HepG2 (cell line): Measurements from ENCODE around the gene OBP2A. TPM values are rescaled to one million over a fixed set of nuclear protein-coding genes. Genes with fewer than 3 reads are reported as not detected.
A peak's percentile ranks its signal among the peaks of the same experiment; 100 is the strongest.

Experiments
- ATF1 ChIP-seq: IDR thresholded peaks from 2 replicates; pipeline ENCODE4 v1.6.1; 2016; ENCODE audit warnings: mild to moderate bottlenecking, control low read depth
- E2F2 ChIP-seq: sonication (generic); formaldehyde crosslinking; IDR thresholded peaks from 2 replicates; pipeline ENCODE4 v1.4.0; 2020; ENCODE audit warnings: missing genetic modification reagents, borderline replicate concordance
- GABPA ChIP-seq, 2 experiments: IDR thresholded peaks; 2 replicates each; pipeline ENCODE4 v1.6.1; 2011 to 2016; ENCODE audit warnings: low read depth in 2 of 2, low read length in 1 of 2, missing biosample characterization in 1 of 2, missing genetic modification characterization in 1 of 2
- JARID2 ChIP-seq: sonication (generic); formaldehyde crosslinking; IDR thresholded peaks from 2 replicates; pipeline ENCODE4 v1.8.1; 2023; ENCODE audit warnings: missing genetic modification reagents, inconsistent platforms; ENCODE audit not compliant: insufficient replicate concordance
- NFE2L1 ChIP-seq: sonication (generic); formaldehyde crosslinking; IDR thresholded peaks from 2 replicates; pipeline ENCODE4 v1.4.0; 2020; ENCODE audit warnings: missing genetic modification reagents, mild to moderate bottlenecking, borderline replicate concordance
- NFYC ChIP-seq: IDR thresholded peaks from 2 replicates; pipeline ENCODE4 v1.6.1; 2016; ENCODE audit warnings: missing genetic modification reagents, missing compliant biosample characterization
- NR2F1 ChIP-seq, 2 experiments: fragments of 450-650 bp in 1 of 2; formaldehyde crosslinking in 1 of 2; IDR thresholded peaks; 2 replicates each; pipeline versions ENCODE4 v1.5.0 to v1.6.1; 2016 to 2020; ENCODE audit warnings: mild to moderate bottlenecking in 1 of 2, missing compliant biosample characterization in 1 of 2, missing genetic modification reagents in 1 of 2, moderate library complexity in 1 of 2
- TFDP2 ChIP-seq: sonication (generic); formaldehyde crosslinking; IDR thresholded peaks from 2 replicates; pipeline ENCODE4 v1.4.0; 2020; ENCODE audit warnings: missing genetic modification reagents
- ZNF205 ChIP-seq: IDR thresholded peaks from 2 replicates; pipeline ENCODE4 v1.6.1; 2018; ENCODE audit warnings: missing biosample characterization, missing genetic modification reagents
- ZNF225 ChIP-seq: sonication (generic); formaldehyde crosslinking; IDR thresholded peaks from 2 replicates; pipeline ENCODE4 v1.4.0; 2020; ENCODE audit warnings: mild to moderate bottlenecking, missing genetic modification reagents
- ZNF354B ChIP-seq: sonication (generic); formaldehyde crosslinking; IDR thresholded peaks from 2 replicates; pipeline ENCODE4 v1.8.0; 2022; ENCODE audit warnings: mild to moderate bottlenecking, missing genetic modification reagents
- polyA plus RNA-seq, 8 experiments: library from polyadenylated mRNA; depleted of rRNA in 3 of 8; stranded (reverse) in 7 of 8; unstranded in 1 of 8; fragments of >200 nt; fragmentation: Illumina TruSeq in 4 of 8; extraction: Trizol in 4 of 8; gene quantifications; 2 replicates each; pipeline versions ENCODE4 v1.2.1 to v1.2.3, GENCODE V29; 2011 to 2016; ENCODE audit warnings: low read depth in 4 of 8, missing spikeins in 1 of 8, mixed read lengths in 1 of 8; ENCODE audit not compliant: insufficient read depth in 1 of 8
- total RNA-seq, 5 experiments: library from RNA; depleted of rRNA; stranded (reverse); fragments of >200 nt; fragmentation: Illumina TruSeq; extraction: Trizol; gene quantifications; 2 replicates each; pipeline ENCODE4 v1.2.3, GENCODE V29; 2016; ENCODE audit warnings: low read depth in 1 of 5
- TF ChIP-seq, protein P1 (sequence below): sonication (generic); formaldehyde crosslinking; IDR thresholded peaks from 2 replicates; pipeline ENCODE4 v1.4.0; 2020; ENCODE audit warnings: low read depth, missing genetic modification reagents
- TF ChIP-seq, protein P2 (sequence below): sonication (generic); formaldehyde crosslinking; IDR thresholded peaks from 2 replicates; pipeline ENCODE4 v1.4.0; 2020; ENCODE audit warnings: missing genetic modification reagents
- TF ChIP-seq, protein P3 (sequence below): sonication (generic); formaldehyde crosslinking; IDR thresholded peaks from 2 replicates; pipeline ENCODE4 v1.4.0; 2020; ENCODE audit warnings: missing genetic modification reagents, borderline replicate concordance

The OBP2A gene
- total and polyA plus RNA-seq, 2 of the 13 experiments (the other 11 are each of a cell fraction or from before 2014, with no cell fraction given) = 0.32 TPM; not detected in 1

- TF ChIP-seq, protein P1, sequence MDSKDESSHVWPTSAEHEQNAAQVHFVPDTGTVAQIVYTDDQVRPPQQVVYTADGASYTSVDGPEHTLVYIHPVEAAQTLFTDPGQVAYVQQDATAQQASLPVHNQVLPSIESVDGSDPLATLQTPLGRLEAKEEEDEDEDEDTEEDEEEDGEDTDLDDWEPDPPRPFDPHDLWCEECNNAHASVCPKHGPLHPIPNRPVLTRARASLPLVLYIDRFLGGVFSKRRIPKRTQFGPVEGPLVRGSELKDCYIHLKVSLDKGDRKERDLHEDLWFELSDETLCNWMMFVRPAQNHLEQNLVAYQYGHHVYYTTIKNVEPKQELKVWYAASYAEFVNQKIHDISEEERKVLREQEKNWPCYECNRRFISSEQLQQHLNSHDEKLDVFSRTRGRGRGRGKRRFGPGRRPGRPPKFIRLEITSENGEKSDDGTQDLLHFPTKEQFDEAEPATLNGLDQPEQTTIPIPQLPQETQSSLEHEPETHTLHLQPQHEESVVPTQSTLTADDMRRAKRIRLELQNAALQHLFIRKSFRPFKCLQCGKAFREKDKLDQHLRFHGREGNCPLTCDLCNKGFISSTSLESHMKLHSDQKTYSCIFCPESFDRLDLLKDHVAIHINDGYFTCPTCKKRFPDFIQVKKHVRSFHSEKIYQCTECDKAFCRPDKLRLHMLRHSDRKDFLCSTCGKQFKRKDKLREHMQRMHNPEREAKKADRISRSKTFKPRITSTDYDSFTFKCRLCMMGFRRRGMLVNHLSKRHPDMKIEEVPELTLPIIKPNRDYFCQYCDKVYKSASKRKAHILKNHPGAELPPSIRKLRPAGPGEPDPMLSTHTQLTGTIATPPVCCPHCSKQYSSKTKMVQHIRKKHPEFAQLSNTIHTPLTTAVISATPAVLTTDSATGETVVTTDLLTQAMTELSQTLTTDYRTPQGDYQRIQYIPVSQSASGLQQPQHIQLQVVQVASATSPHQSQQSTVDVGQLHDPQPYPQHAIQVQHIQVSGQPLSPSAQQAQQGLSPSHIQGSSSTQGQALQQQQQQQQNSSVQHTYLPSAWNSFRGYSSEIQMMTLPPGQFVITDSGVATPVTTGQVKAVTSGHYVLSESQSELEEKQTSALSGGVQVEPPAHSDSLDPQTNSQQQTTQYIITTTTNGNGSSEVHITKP (CRISPR knock-in tag) = no peak
- TF ChIP-seq ZNF225 (CRISPR knock-in tag) = no peak
- TF ChIP-seq GABPA (IDR thresholded peaks at IDR 0.05; ENCODE audit: low read depth, low read length) = no peak
- peak; percentile 23; the same call in 1 of the 2 replicates for TF ChIP-seq GABPA (CRISPR knock-in tag; IDR thresholded peaks at IDR 0.05; ENCODE audit: low read depth)
- no peak for TF ChIP-seq NFE2L1 (CRISPR knock-in tag)
- TF ChIP-seq, protein P2, sequence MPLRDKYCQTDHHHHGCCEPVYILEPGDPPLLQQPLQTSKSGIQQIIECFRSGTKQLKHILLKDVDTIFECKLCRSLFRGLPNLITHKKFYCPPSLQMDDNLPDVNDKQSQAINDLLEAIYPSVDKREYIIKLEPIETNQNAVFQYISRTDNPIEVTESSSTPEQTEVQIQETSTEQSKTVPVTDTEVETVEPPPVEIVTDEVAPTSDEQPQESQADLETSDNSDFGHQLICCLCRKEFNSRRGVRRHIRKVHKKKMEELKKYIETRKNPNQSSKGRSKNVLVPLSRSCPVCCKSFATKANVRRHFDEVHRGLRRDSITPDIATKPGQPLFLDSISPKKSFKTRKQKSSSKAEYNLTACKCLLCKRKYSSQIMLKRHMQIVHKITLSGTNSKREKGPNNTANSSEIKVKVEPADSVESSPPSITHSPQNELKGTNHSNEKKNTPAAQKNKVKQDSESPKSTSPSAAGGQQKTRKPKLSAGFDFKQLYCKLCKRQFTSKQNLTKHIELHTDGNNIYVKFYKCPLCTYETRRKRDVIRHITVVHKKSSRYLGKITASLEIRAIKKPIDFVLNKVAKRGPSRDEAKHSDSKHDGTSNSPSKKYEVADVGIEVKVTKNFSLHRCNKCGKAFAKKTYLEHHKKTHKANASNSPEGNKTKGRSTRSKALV (CRISPR knock-in tag) = no peak
- no peak for TF ChIP-seq E2F2 (CRISPR knock-in tag)
- TF ChIP-seq NFYC (CRISPR knock-in tag) = peak; percentile 18; the same call in 1 of the 2 replicates
- TF ChIP-seq ZNF205 (CRISPR knock-in tag) = 0 out of 2 replicates have a peak, but pooled peaks have one; percentile 33
- TF ChIP-seq ZNF354B (CRISPR knock-in tag) = no peak
- no peak for TF ChIP-seq ATF1 (CRISPR knock-in tag)
- no peak for TF ChIP-seq NR2F1 (CRISPR knock-in tag; IDR thresholded peaks at IDR 0.05)
- TF ChIP-seq, protein P3, sequence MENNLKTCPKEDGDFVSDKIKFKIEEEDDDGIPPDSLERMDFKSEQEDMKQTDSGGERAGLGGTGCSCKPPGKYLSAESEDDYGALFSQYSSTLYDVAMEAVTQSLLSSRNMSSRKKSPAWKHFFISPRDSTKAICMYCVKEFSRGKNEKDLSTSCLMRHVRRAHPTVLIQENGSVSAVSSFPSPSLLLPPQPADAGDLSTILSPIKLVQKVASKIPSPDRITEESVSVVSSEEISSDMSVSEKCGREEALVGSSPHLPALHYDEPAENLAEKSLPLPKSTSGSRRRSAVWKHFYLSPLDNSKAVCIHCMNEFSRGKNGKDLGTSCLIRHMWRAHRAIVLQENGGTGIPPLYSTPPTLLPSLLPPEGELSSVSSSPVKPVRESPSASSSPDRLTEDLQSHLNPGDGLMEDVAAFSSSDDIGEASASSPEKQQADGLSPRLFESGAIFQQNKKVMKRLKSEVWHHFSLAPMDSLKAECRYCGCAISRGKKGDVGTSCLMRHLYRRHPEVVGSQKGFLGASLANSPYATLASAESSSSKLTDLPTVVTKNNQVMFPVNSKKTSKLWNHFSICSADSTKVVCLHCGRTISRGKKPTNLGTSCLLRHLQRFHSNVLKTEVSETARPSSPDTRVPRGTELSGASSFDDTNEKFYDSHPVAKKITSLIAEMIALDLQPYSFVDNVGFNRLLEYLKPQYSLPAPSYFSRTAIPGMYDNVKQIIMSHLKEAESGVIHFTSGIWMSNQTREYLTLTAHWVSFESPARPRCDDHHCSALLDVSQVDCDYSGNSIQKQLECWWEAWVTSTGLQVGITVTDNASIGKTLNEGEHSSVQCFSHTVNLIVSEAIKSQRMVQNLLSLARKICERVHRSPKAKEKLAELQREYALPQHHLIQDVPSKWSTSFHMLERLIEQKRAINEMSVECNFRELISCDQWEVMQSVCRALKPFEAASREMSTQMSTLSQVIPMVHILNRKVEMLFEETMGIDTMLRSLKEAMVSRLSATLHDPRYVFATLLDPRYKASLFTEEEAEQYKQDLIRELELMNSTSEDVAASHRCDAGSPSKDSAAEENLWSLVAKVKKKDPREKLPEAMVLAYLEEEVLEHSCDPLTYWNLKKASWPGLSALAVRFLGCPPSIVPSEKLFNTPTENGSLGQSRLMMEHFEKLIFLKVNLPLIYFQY (CRISPR knock-in tag) = no peak
- TF ChIP-seq TFDP2 (CRISPR knock-in tag) = peak; percentile 67
- TF ChIP-seq JARID2 (CRISPR knock-in tag) = no peak
Observed at GRCh38 chr9:135499326-135500070, 46.4 kb upstream of the OBP2A start (continued).
